A673 (cell line): Measurements from ENCODE around the gene KLK11.

ENCODE experiments used
- EZH2 ChIP-seq: fragments of 200-600 bp; sonication (generic); IDR thresholded peaks from 2 replicates; pipeline ENCODE4 v1.6.1; 2017; ENCODE audit warnings: borderline replicate concordance, low read depth, mild to moderate bottlenecking, mixed read lengths, antibody characterized with exemption, low read length; ENCODE audit not compliant: poor library complexity, severe bottlenecking
- TF ChIP-seq, protein P1 (sequence below): fragments of 300-800, 200-600 bp; sonication (generic); conservative IDR thresholded peaks from 2 replicates; pipeline ENCODE4 v1.5.1; 2017; ENCODE audit warnings: low read depth, mild to moderate bottlenecking, antibody characterized with exemption, low read length, moderate library complexity, mixed read lengths

GRCh38 chr19:51016798-51017683, 9.4 kb downstream of the KLK11 start:
- TF ChIP-seq, protein P1, sequence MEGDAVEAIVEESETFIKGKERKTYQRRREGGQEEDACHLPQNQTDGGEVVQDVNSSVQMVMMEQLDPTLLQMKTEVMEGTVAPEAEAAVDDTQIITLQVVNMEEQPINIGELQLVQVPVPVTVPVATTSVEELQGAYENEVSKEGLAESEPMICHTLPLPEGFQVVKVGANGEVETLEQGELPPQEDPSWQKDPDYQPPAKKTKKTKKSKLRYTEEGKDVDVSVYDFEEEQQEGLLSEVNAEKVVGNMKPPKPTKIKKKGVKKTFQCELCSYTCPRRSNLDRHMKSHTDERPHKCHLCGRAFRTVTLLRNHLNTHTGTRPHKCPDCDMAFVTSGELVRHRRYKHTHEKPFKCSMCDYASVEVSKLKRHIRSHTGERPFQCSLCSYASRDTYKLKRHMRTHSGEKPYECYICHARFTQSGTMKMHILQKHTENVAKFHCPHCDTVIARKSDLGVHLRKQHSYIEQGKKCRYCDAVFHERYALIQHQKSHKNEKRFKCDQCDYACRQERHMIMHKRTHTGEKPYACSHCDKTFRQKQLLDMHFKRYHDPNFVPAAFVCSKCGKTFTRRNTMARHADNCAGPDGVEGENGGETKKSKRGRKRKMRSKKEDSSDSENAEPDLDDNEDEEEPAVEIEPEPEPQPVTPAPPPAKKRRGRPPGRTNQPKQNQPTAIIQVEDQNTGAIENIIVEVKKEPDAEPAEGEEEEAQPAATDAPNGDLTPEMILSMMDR = peak; percentile 92
- peak; percentile 86 for TF ChIP-seq EZH2
